ENCODE data around the gene DCAF8. TPM values are rescaled to one million over a fixed set of nuclear protein-coding genes. Genes with fewer than 3 reads are reported as not detected.

The DCAF8 gene
- total and polyA plus RNA-seq, 8 donors = 51.1 to 122 (median 86.0) TPM

- FAIRE-seq = no peak
- 79 to 81% methylated on average over 3 of the region's 3 CpGs for WGBS, 2 donors
- intact Hi-C loops (cut with DNase I) = no loop called here
Observed at GRCh38 chr1:160214481-160215140, 47.7 kb downstream of the DCAF8 start.

GRCh38 chr1:160211046-160211790 lies 51.1 kb downstream of the DCAF8 start:
- FAIRE-seq (no peak), DNase-seq (no peak), ATAC-seq (no peak)
- no peaks in the 10 kb centered on the region for H3K27me3 ChIP-seq
- 78 to 88% methylated on average over 10 of the region's 10 CpGs for WGBS, 2 donors
- H3K9me3 ChIP-seq = no peaks in the 10 kb centered on the region
- H3K4me1 ChIP-seq = peaks cover 7 to 16% (median 13%) of the 10 kb centered on the region in 3 donors
- intact Hi-C loops (cut with DNase I) = no loop called here
- H3K4me3 ChIP-seq = no peak overlapping the region
- peaks cover 0 to 33% (median 3%) of the 10 kb centered on the region in 3 donors for H3K36me3 ChIP-seq
- TF ChIP-seq CTCF (IDR thresholded peaks at IDR 0.05) = no peak
- no peak overlapping the region for H3K27ac ChIP-seq

More at GRCh38 chr1:160214481-160215140, 47.7 kb downstream of the DCAF8 start:
- peaks cover 0 to 50% (median 10%) of the 10 kb centered on the region in 3 donors for H3K36me3 ChIP-seq
- H3K4me3 ChIP-seq = no peak overlapping the region
- peaks cover 6 to 10% (median 8%) of the 10 kb centered on the region in 3 donors for H3K4me1 ChIP-seq
- no peak for ATAC-seq
- H3K27ac ChIP-seq = no peak overlapping the region
- no peak for TF ChIP-seq CTCF (IDR thresholded peaks at IDR 0.05)
- H3K9me3 ChIP-seq = no peaks in the 10 kb centered on the region
- no peaks in the 10 kb centered on the region for H3K27me3 ChIP-seq
- no peak for DNase-seq

DNA sequence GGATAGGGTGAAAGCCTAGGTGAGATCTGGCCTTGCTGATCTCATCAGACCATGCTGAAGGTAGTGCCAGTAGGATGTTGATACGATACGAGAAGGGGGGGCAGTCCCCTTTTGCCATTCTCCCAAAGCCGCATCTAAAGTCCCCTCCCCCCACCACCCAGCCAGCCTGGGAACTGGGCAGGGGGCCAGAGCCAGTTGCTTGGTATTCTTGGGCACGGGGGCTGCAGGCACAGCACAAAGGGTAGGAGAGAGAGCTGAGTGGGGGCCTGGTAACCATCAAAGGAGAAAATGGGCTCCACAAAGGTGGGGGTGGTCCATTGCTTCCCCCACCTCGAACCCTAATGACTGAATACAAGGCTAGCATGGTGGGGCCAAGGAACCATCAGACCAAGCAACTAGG lies 51.8 kb downstream of the DCAF8 start:
- Histone ChIP-seq H3K4me3 (no peak overlapping the region), H3K27me3 (no peaks in the 10 kb centered on the region), H3K36me3 (peaks cover 0 to 30% (median 0%) of the 10 kb centered on the region in 3 donors), H3K27ac (no peak overlapping the region), H3K9me3 (no peaks in the 10 kb centered on the region), H3K4me1 (peaks cover 7 to 20% (median 15%) of the 10 kb centered on the region in 3 donors)
- no peak for TF ChIP-seq CTCF (IDR thresholded peaks at IDR 0.05)
- ATAC-seq (no peak), DNase-seq (peak in 1 of 6 donors; percentile 45), FAIRE-seq (no peak)
- intact Hi-C loops (cut with DNase I) = no loop called here
- WGBS, 2 donors = 52% methylated on average over 5 of the region's 5 CpGs

GRCh38 chr1:160209321-160210046 lies 52.9 kb downstream of the DCAF8 start:
- peak in 3 of 4 donors; percentile 8 to 41 (median 35) for ATAC-seq
- H3K4me3 ChIP-seq = no peak overlapping the region
- H3K9me3 ChIP-seq = no peaks in the 10 kb centered on the region
- TF ChIP-seq CTCF (IDR thresholded peaks at IDR 0.05) = no peak
- peak in 3 of 6 donors; percentile 38 to 43 (median 41) for DNase-seq
- H3K36me3 ChIP-seq = peaks cover 0 to 20% (median 0%) of the 10 kb centered on the region in 3 donors
- no peaks in the 10 kb centered on the region for H3K27me3 ChIP-seq
- 45 to 48% methylated on average over 7 of the region's 7 CpGs for WGBS, 2 donors
- H3K27ac ChIP-seq = peak overlapping the region in 3 of 4 donors; percentile 11 to 39 (median 22)
- no peak for FAIRE-seq
- H3K4me1 ChIP-seq = peaks cover 7 to 26% (median 15%) of the 10 kb centered on the region in 3 donors
- intact Hi-C loops (cut with DNase I) = loop anchor here in 1 of 3 donors (5.0 kb wide), 1 partner anchor 43 kb away; no protein-coding TSS in a partner anchor

Measured in pancreas (tissue), 10 donors.